HTR-8/SVneo (cell line): ENCODE measurements around the gene MYL11.

ENCODE experiments used
- DNase-seq: peaks from one replicate; pipeline ENCODE4 v3.0.0; 2011; ENCODE audit warnings: low spot score, mixed read lengths; ENCODE audit not compliant: insufficient read length
- FAIRE-seq: peaks from 2 replicates; lab custom pipeline; 2011; peaks lifted over from hg19 to GRCh38; lab: Jason Lieb, UNC

The MYL11 gene

DNA sequence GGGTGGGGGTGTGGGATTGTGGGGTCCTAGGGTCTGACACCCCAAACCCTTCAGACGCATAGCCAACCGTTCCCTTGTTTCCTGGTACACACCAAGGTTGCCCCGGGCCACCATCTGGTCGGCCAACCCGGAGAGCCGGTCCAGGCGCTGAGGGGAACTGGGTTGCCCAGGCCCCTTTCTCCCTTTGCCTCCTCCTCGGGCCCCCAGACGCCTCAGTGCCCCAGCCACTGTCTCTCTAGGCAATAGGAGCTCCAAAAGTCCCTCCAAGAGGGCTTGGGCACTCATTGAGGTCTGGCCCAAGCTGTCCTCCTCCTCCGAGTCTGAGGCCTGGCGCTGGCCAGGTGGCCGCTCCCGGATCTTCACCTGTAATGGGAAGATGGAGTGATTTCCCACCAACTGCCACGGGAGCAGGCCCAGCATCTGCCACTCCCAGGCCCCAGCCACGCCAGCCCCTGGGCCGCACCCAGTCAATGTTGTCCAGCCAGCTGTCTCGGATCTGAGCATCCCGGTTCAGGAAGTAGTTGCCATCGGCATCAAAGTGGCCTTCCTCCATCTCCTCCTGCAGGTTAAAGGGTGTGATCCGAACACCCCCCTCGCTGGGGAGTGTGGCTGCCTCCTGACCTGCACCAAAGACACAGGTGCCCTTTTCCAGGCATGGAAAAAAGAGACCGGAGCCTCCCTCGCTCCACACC, 21.0 kb upstream of the MYL11 start:
- DNase-seq: no peak
- FAIRE-seq: no peak

DNA sequence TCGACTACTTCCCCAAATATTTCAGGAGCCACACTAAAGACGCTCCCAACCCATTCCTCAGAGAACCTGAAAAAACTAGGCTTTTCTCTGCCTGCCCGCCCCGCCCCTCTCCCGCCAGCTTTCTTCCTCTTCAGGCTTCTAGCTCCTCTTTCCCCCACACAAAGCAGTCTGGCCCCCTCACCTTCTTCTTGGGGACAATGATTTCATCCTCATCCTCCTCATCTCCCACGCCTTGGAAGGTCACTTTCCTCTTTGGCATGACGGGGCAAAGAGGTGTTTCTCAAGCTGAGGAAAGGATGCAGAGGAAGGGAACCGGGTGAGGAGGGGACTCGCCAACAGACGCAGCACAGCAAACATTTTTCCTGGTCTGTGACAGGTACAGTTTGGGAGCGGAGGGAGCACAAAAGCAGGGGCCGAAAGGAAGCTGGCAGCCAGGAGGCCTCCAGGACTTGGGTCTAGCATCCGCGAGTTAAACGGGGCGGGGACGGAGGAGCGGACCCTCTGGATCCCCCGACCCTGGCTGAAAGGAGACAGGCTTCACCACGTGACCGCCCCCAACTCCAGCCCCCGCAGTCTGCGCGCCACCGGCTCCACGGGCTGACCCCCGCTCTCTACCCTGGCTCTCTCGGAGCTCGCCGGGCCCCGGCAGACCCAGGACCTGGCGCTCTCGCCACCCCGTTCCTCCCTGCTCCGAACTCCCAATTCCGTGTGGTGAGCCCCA, 20.0 kb upstream of the MYL11 start:
- DNase-seq: no peak
- no peak for FAIRE-seq

DNA sequence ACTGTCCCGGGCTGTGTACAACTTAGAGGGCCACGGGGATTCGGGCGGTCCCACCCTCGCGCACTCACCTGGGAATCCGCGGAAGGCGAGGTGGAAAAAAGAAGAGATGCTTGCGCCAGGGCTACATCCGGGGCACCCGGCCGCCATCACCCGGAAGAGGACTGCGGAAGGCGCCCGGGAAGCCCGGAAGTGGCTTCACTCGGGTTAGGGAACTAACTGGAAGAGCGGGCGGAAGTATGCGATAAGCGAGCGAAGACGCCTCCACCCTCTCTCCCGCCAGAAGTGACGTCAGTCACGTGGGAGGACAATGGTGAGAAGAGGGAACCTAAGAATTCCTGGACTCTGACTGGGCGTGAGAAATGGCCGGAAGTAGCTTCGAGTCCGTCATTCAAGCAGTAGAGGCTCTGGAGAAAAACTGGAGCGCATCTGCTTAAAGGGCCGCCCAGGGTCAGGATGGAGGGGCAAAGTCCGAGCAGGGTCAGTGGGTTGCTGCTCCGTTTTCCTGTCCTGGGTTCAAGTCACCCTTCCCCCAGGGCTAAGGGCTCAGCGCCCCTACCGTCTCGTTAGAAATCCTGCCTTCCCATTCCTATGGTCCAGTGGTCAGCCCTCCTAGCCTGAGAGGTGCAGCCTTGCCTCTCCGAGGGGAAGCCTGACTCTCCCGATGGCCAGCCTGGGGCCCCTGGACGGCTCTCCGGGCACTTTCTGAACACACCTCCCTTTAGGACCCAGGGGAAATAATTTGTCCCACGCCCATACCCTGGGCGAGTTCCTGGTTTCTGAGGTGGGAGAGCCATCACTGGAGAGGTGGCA, 19.3 kb upstream of the MYL11 start, which contains the start of gene CD2BP2:
TSS of gene CD2BP2 (minus strand) at position 165 of the 810 bp plus-strand sequence. CDS start 627 bp downstream, outside the sequence.
- DNase-seq (peak; percentile 97), FAIRE-seq (peak; percentile 86)

DNA sequence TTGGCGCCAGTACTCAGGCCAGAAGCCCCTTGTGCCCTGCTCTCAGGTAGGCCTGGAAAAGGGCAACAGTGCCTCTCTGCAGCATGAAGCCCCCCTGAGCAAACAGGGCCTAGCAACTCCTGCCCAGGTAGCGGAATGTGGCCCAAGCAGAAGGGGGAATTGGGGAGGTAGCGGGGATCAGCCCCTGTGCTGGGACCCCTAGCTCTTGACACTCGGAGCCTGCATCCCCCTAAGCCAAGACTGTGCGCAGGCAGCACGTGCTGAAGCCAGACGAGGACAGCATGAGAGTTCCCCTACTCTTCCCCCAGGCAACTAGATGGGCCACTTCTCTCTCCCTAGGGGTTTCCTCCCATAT, 18.7 kb upstream of the MYL11 start:
- no peak for FAIRE-seq

DNA sequence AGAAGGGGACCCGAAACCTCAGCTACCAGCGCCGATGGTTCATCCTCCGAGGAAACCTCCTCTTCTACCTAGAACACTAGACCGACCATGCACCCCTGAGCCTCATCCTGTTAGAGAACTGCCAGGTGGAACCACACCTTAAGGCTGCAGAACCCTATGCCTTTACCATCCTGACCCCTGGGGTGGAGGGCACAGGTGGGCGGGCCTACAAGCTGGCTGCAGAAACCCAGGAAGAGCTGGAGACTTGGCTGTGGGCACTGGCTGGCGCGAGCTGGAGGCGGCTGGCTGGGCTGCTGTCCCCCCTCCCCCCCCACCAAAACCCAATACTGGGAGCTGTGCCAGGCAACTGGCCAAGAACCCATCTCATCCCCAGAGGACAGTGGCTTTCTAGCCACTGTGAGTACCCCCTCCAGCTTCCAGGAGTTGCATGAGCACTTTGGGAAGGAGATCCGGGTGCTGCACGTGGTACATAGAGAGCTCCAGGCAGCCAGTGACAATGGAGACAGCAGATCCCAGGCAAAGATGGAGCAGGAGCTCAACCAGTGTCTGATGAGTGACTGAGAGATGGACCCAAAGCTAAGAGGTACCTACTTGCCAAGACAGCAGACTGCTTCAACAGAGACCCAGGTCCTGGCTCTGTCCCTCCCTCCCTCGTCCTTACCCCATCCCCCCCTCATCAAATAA, 18.1 kb upstream of the MYL11 start:
- FAIRE-seq (no peak), DNase-seq (no peak)

More for the DNA sequence above, 18.7 kb upstream of the MYL11 start:
- no peak for DNase-seq

DNA sequence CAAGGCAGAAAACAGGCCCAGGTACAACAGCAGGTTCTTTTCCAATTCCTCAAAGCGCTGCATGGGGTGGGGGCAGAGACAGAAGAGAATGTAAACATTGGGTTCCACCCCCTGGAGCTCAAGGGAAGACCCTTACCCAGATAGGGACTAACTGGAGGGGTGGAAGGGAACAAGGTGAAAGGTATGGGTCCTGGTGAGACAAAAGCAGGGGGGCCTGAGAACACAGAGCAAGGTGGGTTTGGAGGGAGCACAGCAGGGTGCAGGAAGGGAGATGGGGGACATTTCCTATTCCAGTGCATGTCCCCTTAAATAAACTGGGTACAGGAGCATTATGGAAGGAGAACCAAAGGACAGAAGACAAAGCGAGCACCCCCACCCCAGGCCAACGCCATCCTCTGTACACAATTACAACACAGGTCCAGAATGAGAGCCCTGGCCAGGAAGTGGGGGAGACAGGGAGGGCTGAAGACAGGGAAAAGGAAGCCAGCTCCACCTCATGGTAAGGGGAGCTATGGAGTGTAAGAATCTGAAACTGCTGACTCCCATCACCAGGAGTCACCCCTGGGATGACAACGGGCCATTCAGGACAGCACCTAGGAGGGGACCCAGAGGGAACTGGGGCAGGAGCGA, 17.4 kb upstream of the MYL11 start:
- no peak for DNase-seq
- no peak for FAIRE-seq

DNA sequence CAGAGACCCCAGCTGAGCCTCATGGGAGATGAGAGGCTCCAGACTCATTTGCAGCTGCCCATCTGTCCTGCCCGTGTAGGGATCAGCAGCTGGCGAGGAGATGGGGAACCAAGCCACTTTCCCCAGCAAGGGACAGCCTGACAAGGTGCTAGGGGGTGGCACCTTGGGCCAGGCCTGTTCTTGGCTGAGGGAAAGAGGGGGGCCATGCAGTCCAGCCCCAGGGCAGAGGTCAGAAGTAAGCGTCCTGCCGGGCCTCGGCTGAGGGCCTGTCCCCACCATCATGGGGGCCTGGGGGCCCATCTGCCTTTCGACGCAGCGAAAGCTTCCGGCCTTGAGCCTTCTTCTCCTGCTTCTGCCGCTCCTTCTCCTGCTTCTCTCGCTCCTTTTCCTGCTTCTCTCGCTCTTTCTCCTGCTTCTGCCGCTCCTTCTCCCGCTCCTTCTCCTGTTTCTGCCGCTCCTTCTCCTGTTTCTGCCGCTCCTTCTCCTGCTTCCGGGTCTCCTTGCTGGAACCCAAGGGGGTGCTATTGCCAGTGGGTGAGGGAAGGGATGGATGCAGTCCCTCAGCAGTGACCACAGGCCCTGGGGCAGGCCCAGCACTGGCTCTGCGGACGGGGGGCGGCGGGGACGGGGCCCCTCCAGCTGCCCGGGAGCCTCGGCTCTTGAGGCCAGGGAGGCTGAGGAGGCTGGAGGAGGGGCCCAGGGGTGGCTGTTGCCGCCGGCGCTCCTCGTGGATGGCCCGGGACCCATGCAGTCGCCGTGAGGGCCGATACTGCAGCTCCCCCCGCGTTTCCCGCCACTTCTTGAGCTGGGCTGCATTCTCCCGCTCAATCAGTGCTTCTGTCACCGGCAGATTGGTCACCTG, 16.7 kb upstream of the MYL11 start:
- no peak for FAIRE-seq

DNA sequence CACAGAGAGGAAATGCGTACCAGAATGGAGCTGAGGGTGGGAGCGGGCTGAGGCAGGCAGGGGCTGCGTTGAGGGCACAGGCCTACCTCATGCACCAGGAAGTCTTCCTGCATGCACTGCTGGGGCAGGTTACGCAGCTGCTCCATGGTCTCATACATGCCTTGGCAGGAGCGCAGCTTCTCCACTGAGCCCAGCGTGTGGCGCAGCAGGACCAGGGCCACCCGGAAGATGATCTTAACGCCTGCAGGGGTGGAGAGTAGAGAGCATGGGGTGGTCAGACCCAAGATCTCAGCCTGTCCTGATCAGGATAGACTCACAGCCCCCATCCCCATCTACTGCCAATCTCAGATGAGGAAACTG, 16.0 kb upstream of the MYL11 start:
- FAIRE-seq: no peak
- DNase-seq: no peak

More for the DNA sequence above, 16.7 kb upstream of the MYL11 start:
- no peak for DNase-seq

DNA sequence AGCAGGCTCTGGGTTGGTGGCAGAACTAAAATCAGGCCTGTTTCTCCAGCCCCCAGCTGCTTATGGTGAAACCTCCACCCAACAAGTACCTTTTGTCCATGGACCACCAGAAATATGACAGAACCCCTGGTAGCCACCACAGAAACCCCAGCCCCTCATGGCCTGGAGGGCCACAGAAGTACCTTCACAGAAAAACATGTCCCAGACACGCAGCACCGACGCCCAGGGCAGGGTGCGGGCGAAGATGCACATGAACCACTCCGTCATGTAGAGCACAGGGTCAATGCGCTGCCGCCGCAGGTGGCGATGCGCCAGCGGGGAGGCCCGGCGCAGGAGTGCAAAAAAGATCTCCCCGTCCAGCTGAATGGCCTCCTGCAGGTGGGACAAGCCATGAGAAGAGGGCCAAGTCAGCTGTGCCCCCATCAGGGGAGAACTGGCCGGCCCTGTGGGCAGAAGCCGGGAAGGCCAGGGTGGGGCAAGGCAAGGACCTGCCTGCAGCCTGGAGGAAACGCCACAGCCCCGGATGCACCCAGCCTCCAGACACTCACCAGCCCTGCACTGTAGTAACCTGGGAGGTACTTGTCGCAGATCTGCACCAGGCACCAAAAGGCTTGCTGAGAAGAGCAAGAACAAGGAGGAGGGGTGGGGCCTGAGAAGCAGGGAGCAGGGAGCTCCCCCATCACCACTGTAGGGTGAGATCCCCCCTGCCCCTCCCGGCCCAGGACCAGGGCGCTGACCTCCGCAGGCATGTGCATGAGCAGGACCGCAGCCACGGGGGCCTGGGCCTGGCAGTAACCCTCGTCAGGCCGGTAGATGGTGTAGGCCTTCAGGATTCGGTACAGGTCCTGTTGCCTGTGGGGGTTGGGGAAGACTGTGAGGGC, 15.4 kb upstream of the MYL11 start:
- no peak for FAIRE-seq
- DNase-seq: no peak

DNA sequence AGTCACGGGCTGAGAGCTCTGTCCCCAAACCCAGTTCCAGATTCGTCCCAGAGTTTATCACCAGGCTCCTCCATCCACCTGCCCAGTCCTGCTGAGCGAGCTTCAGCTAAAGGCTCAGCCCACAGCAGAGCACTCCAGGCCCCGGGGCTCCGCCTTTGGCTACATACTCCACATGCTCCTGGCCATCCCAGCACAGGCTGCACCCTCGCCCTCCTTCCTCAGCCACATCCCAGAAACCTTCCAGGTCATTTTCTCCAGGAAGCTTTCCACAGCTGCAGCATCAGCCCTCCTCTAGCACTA, 14.8 kb upstream of the MYL11 start:
- DNase-seq (no peak), FAIRE-seq (no peak)

DNA sequence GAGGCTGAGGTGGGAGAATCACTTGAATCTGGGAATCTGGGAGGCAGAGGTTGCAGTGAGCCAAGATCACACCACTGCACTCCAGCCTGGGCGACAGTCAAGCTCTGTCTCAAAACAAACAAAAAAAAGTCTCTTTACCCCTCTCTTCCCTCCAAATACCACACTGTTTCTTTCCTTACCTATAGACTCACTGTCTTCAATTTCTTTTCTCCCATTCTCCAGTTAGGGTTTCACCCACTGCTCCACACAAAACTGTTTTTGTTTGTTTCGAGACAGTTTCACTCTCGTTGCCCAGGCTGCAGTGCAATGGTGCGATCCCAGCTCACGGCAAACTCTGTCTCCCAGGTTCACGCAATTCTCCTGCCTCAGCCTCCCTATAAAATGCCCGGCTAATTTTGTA, 13.4 kb upstream of the MYL11 start:
- FAIRE-seq: no peak

DNA sequence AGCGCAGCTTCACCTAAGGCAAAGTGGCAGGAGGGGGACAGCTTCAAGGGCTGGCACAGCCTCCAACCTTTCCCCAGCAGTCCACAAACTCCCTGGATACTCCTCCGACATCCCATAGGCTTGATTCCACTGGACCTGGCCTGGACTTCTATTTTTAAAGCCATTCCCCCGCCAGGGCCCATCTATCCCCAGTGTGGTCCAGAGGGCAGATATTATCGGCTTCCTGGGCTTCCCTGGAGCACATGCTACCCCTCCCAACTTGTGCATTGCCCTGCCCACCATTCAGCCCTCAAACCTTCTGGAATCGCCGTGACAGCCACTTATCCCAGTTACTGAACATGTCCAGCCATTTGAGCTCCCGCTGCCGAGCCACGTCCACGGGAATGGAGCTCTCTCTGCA, 9.4 kb upstream of the MYL11 start:
- no peak for DNase-seq
- no peak for FAIRE-seq

More for the DNA sequence above, 13.4 kb upstream of the MYL11 start:
- no peak for DNase-seq

DNA sequence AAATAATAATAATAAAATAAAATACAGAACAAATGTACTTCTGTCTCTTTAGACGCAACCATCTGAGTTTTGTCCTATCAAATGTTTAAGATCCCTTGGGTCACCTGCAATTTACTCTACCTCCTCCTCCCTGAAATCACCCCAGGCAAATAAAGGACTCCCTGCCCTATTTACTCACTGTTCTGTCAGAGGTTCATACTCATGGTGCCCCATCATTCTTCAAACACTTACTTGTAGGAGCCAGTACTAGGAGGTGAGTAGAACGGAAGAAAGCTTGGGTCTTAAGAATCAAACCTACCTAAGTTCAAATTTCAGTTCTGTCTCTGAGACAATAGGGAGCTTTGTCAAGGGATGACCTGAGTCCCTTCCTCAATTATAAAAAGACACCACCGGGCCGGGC, 8.1 kb upstream of the MYL11 start:
- FAIRE-seq (no peak), DNase-seq (no peak)

DNA sequence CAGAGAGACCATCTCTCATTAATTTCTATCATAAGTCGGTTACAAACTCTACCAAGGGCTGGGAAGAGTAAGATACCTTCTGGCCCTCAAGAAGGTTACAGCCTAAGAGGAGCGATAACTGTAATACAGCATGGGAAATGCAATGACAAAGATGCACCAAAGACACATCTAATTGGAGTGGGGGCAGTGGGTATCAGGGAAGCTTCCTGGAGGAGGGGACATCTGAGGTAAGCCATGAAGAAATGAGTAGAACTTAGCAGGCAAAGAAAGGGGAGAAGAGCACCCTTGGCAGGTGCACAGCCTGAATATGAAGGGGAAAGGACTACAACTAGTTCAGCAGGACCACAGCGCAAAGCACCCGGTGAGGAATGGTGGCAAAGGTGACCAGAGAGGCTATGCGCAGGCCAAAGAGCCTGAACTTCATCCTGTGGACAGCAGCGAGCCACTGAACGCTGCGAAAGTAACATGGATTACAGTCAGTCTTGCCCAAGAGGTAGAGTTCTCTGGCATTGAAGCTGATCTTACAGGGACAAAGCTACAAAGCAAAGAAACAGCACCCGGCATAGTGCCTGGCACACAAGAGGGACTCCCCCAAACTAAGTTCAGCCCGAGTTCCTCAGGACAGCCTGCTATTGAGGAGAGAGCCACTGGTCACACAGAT, 7.1 kb upstream of the MYL11 start:
- no peak for DNase-seq
- FAIRE-seq: no peak

DNA sequence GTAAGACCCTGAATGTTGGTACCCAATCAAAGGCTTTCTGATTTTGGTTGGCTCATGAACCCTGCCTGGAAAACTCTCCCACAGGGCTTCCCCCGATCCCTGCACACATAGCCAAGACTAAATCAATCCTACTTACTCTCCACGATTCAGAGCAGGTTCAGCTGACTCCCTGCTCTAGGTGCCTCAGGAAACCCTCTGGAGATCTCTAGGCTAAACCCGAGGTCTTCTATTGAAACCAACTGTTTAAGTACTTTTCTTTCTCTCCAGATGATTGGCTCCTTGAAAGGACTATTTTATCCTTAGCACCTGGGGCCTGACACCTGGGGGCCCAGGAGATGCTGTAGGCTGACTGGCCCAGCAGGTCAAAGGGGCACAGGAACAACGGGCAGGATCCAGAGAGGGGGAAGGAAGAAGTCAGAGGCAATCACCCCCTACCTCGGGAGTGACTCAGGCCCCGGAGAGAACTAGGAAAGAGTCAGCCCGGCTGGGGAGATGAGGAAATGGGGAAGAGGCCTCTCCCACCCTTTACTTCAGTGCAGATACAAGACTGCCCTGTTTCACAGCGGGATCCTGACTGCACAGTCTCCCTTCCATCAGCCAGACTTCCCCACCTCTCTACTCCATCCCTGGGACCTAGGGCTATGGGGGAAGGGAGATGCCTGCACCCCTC, 6.3 kb upstream of the MYL11 start:
- no peak for DNase-seq
- no peak for FAIRE-seq

DNA sequence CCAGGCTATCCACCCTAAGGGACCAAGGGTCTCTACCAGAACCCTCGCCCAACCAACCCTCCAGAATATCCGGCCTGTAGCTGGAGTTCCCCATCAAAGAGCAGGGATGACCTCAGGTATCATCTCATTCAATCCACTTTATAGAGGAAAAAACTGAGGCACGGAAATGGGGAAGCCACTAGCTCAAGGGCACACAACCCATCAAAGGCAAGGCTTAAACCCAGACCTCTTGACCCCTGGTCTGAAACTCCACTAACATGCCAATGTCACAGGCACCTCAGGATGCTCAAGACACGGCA, 5.9 kb upstream of the MYL11 start:
- DNase-seq (no peak), FAIRE-seq (no peak)

DNA sequence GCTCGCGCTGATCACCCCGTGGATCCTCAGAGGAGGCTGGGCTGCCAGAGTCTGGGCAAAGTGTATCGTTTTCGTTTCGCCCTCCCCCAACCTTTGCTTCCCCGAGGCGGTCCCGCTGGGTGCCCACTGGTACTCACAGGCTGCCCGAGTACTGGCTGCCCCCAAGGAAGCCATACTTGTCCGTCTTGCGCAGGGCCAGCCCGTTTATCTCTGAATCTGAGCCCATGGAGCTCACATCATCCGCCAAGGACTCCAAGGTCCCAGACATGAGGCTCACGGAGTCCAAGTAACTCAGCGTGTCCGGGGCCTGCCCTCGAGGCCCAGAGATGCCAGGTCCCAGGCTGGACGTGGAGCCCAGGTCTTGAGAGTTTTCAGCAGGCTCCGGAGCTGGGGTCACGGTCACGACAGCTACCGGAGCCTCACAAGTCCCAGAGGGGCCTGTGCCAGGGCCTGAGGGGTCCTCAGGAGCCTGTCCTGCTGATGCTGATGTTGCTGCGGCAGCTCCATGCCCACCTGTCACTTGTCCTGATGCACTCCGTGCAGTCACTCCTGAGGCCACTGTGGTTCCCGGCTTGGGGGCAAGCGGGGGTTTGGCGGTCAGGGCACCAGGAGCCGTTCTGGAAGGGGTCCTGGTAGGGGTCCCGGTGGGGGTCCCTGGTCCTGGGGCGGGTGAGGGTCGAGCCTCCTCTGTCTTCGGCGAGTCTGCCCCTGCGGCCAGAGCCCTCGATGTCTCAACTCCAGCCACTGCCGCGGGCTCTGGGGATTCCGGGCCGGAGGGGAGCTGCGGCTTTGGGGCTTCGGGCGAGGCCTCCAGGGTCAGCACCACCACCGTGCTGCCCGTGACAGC, 5.3 kb upstream of the MYL11 start:
- DNase-seq: no peak
- FAIRE-seq: no peak
